HepG2 (cell line): ENCODE results near the gene UBC. TPM values are rescaled to one million over a fixed set of nuclear protein-coding genes. Genes with fewer than 3 reads are reported as not detected.
A peak's percentile ranks its signal among the peaks of the same experiment; 100 is the strongest.

Source experiments
- CREB1 ChIP-seq, 2 experiments: fragments of 450-650 bp in 1 of 2; IDR thresholded peaks; 2 replicates each; pipeline ENCODE4 v1.6.1; 2016 to 2017; ENCODE audit warnings: control low read depth in 1 of 2, mild to moderate bottlenecking in 1 of 2, missing compliant biosample characterization in 1 of 2, missing genetic modification characterization in 1 of 2
- ETV5 ChIP-seq: IDR thresholded peaks from 2 replicates; pipeline ENCODE4 v1.6.1; 2018; ENCODE audit warnings: missing biosample characterization, missing genetic modification reagents, inconsistent platforms, borderline replicate concordance
- FOSL1 ChIP-seq: sonication (generic); formaldehyde crosslinking; IDR thresholded peaks from 2 replicates; pipeline ENCODE4 v1.9.0; 2021; ENCODE audit warnings: missing genetic modification reagents, borderline replicate concordance
- FOSL2 ChIP-seq: sonication (generic); formaldehyde crosslinking; IDR thresholded peaks from 2 replicates; pipeline ENCODE4 v1.4.0; 2020; ENCODE audit warnings: missing genetic modification reagents
- FOXK2 ChIP-seq: fragments of 450-650 bp; IDR thresholded peaks from 2 replicates; pipeline ENCODE4 v1.6.1; 2016
- HDAC1 ChIP-seq: sonication (generic); formaldehyde crosslinking; IDR thresholded peaks from 2 replicates; pipeline ENCODE4 v1.5.1; 2020; ENCODE audit warnings: mild to moderate bottlenecking, missing genetic modification reagents
- ISL2 ChIP-seq: sonication (generic); formaldehyde crosslinking; IDR thresholded peaks from 2 replicates; pipeline ENCODE4 v1.5.0; 2020; ENCODE audit warnings: missing genetic modification reagents
- MAFG ChIP-seq: sonication (generic); formaldehyde crosslinking; IDR thresholded peaks from 2 replicates; pipeline ENCODE4 v1.5.1; 2020; ENCODE audit warnings: mild to moderate bottlenecking, missing genetic modification reagents
- NAIF1 ChIP-seq: sonication (generic); formaldehyde crosslinking; IDR thresholded peaks from 2 replicates; pipeline ENCODE4 v1.5.0; 2020; ENCODE audit warnings: mild to moderate bottlenecking, missing genetic modification reagents, borderline replicate concordance
- NFYC ChIP-seq: IDR thresholded peaks from 2 replicates; pipeline ENCODE4 v1.6.1; 2016; ENCODE audit warnings: missing genetic modification reagents, missing compliant biosample characterization
- POLR2G ChIP-seq: fragments of 200-400 bp; formaldehyde crosslinking; IDR thresholded peaks from 2 replicates; pipeline ENCODE4 v1.6.1; 2018; ENCODE audit warnings: mild to moderate bottlenecking, low read depth, low read length, moderate library complexity
- RFXAP ChIP-seq: sonication (generic); formaldehyde crosslinking; IDR thresholded peaks from 2 replicates; pipeline ENCODE4 v1.4.0; 2020; ENCODE audit warnings: missing genetic modification reagents, borderline replicate concordance
- SIN3B ChIP-seq: fragments of 150-350 bp; IDR thresholded peaks from 2 replicates; pipeline ENCODE4 v1.6.1; 2014; ENCODE audit warnings: low read length
- SMC3 ChIP-seq: IDR thresholded peaks from 2 replicates; pipeline ENCODE4 v1.6.1; 2011; ENCODE audit warnings: low read length, improper control_type of control experiment
- ZFX ChIP-seq: sonication (generic); formaldehyde crosslinking; IDR thresholded peaks from 2 replicates; pipeline ENCODE4 v1.4.0; 2020; ENCODE audit warnings: mild to moderate bottlenecking, low read depth, missing genetic modification reagents, moderate library complexity
- ZNF614 ChIP-seq: IDR thresholded peaks from 2 replicates; pipeline ENCODE4 v1.6.1; 2018; ENCODE audit warnings: missing biosample characterization, missing genetic modification reagents, inconsistent platforms, borderline replicate concordance
- ZNF644 ChIP-seq: IDR thresholded peaks from 2 replicates; pipeline ENCODE4 v1.6.1; 2016; ENCODE audit warnings: low read depth
- ZNF792 ChIP-seq: IDR thresholded peaks from 2 replicates; pipeline ENCODE4 v1.6.1; 2016
- ZNF850 ChIP-seq: sonication (generic); formaldehyde crosslinking; conservative IDR thresholded peaks from 2 replicates; pipeline ENCODE4 v1.9.0; 2021; ENCODE audit warnings: mild to moderate bottlenecking, missing genetic modification reagents
- polyA plus RNA-seq, 8 experiments: library from polyadenylated mRNA; depleted of rRNA in 3 of 8; stranded (reverse) in 7 of 8; unstranded in 1 of 8; fragments of >200 nt; fragmentation: Illumina TruSeq in 4 of 8; extraction: Trizol in 4 of 8; gene quantifications; 2 replicates each; pipeline versions ENCODE4 v1.2.1 to v1.2.3, GENCODE V29; 2011 to 2016; ENCODE audit warnings: low read depth in 4 of 8, missing spikeins in 1 of 8, mixed read lengths in 1 of 8; ENCODE audit not compliant: insufficient read depth in 1 of 8
- total RNA-seq, 5 experiments: library from RNA; depleted of rRNA; stranded (reverse); fragments of >200 nt; fragmentation: Illumina TruSeq; extraction: Trizol; gene quantifications; 2 replicates each; pipeline ENCODE4 v1.2.3, GENCODE V29; 2016; ENCODE audit warnings: low read depth in 1 of 5
- TF ChIP-seq, protein P1 (sequence below): sonication (generic); formaldehyde crosslinking; IDR thresholded peaks from 2 replicates; pipeline ENCODE4 v1.4.0; 2020; ENCODE audit warnings: missing genetic modification reagents, borderline replicate concordance
- TF ChIP-seq, protein P2 (sequence below): sonication (generic); formaldehyde crosslinking; IDR thresholded peaks from 2 replicates; pipeline ENCODE4 v1.4.0; 2020; ENCODE audit warnings: low read depth, mild to moderate bottlenecking, missing genetic modification reagents
- TF ChIP-seq, protein P3 (sequence below): IDR thresholded peaks from 2 replicates; pipeline ENCODE4 v1.6.1; 2016
- TF ChIP-seq, protein P4 (sequence below): sonication (generic); formaldehyde crosslinking; IDR thresholded peaks from 2 replicates; pipeline ENCODE4 v1.4.0; 2020; ENCODE audit warnings: missing genetic modification reagents

The UBC gene
- total and polyA plus RNA-seq, 2 of the 13 experiments (the other 11 are each of a cell fraction or from before 2014, with no cell fraction given): 805 to 1,432 TPM

DNA sequence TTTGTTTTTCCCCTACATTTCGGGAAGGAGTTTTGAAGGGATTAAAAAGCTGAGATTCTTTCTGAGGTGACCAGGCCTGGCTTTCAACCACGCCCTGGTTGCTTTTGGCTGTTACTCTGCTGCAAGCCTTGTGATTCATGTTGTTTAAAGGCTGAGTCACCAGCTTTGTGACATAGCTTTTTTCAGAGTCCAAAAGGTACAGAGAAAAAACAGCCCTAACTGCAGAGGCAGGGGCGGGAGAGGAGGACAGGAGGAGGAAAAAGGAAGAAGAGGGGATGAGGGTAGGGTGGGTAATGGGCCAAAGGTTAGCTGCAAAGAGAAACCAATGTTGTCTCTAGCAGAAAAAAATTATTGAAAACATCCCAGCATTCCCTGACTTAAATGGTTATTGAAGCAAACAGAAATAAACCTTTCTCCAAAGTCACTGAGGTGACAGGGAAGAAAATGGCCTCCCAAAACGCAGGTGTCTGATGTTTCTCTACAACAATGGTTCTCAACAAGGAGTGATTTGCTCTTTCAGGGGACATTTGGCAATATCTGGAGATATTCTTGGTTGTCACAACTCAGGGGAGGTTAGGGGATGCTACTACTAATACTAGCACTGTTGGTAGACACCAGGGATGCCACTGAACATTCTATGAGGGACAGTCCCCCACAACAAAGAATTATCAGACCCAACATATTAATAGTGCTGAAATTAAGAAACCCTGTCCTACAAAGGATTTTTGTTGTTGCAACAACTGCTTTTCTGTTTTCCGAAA, 2.1 kb upstream of the UBC start (continued):
- TF ChIP-seq SMC3 (no peak), ETV5 (CRISPR knock-in tag) (peak; percentile 42; the same call in 1 of the 2 replicates), ZNF644 (CRISPR knock-in tag) (no peak), ZNF850 (CRISPR knock-in tag) (no peak), CREB1 (IDR thresholded peaks at IDR 0.05) (peak; percentile 13; the same call in 1 of the 2 replicates), CREB1 (CRISPR knock-in tag; IDR thresholded peaks at IDR 0.05) (peak; percentile 72), FOSL2 (CRISPR knock-in tag) (peak; percentile 99), ZNF614 (peak; percentile 41; the same call in 1 of the 2 replicates), FOXK2 (peak; percentile 49; the same call in 1 of the 2 replicates), HDAC1 (CRISPR knock-in tag) (peak; percentile 52), NFYC (CRISPR knock-in tag) (0 out of 2 replicates have a peak, but pooled peaks have one; percentile 24), POLR2G (peak; percentile 45), MAFG (CRISPR knock-in tag) (peak; percentile 72; the same call in 1 of the 2 replicates), ISL2 (CRISPR knock-in tag) (no peak), FOSL1 (CRISPR knock-in tag) (peak; percentile 92), NAIF1 (CRISPR knock-in tag) (0 out of 2 replicates have a peak, but pooled peaks have one; percentile 54), ZFX (CRISPR knock-in tag) (peak; percentile 44; the same call in 1 of the 2 replicates), SIN3B (no peak; the same call in 1 of the 2 replicates), ZNF792 (0 out of 2 replicates have a peak, but pooled peaks have one; percentile 35), RFXAP (CRISPR knock-in tag) (0 out of 2 replicates have a peak, but pooled peaks have one; percentile 68)
- TF ChIP-seq, protein P1, sequence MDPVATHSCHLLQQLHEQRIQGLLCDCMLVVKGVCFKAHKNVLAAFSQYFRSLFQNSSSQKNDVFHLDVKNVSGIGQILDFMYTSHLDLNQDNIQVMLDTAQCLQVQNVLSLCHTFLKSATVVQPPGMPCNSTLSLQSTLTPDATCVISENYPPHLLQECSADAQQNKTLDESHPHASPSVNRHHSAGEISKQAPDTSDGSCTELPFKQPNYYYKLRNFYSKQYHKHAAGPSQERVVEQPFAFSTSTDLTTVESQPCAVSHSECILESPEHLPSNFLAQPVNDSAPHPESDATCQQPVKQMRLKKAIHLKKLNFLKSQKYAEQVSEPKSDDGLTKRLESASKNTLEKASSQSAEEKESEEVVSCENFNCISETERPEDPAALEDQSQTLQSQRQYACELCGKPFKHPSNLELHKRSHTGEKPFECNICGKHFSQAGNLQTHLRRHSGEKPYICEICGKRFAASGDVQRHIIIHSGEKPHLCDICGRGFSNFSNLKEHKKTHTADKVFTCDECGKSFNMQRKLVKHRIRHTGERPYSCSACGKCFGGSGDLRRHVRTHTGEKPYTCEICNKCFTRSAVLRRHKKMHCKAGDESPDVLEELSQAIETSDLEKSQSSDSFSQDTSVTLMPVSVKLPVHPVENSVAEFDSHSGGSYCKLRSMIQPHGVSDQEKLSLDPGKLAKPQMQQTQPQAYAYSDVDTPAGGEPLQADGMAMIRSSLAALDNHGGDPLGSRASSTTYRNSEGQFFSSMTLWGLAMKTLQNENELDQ: no peak
- TF ChIP-seq, protein P2, sequence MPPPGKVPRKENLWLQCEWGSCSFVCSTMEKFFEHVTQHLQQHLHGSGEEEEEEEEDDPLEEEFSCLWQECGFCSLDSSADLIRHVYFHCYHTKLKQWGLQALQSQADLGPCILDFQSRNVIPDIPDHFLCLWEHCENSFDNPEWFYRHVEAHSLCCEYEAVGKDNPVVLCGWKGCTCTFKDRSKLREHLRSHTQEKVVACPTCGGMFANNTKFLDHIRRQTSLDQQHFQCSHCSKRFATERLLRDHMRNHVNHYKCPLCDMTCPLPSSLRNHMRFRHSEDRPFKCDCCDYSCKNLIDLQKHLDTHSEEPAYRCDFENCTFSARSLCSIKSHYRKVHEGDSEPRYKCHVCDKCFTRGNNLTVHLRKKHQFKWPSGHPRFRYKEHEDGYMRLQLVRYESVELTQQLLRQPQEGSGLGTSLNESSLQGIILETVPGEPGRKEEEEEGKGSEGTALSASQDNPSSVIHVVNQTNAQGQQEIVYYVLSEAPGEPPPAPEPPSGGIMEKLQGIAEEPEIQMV (CRISPR knock-in tag): no peak
- TF ChIP-seq, protein P3, sequence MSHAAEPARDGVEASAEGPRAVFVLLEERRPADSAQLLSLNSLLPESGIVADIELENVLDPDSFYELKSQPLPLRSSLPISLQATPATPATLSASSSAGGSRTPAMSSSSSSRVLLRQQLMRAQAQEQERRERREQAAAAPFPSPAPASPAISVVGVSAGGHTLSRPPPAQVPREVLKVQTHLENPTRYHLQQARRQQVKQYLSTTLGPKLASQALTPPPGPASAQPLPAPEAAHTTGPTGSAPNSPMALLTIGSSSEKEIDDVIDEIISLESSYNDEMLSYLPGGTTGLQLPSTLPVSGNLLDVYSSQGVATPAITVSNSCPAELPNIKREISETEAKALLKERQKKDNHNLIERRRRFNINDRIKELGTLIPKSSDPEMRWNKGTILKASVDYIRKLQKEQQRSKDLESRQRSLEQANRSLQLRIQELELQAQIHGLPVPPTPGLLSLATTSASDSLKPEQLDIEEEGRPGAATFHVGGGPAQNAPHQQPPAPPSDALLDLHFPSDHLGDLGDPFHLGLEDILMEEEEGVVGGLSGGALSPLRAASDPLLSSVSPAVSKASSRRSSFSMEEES (CRISPR knock-in tag): peak; percentile 91
- TF ChIP-seq, protein P4, sequence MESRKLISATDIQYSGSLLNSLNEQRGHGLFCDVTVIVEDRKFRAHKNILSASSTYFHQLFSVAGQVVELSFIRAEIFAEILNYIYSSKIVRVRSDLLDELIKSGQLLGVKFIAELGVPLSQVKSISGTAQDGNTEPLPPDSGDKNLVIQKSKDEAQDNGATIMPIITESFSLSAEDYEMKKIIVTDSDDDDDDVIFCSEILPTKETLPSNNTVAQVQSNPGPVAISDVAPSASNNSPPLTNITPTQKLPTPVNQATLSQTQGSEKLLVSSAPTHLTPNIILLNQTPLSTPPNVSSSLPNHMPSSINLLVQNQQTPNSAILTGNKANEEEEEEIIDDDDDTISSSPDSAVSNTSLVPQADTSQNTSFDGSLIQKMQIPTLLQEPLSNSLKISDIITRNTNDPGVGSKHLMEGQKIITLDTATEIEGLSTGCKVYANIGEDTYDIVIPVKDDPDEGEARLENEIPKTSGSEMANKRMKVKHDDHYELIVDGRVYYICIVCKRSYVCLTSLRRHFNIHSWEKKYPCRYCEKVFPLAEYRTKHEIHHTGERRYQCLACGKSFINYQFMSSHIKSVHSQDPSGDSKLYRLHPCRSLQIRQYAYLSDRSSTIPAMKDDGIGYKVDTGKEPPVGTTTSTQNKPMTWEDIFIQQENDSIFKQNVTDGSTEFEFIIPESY: no peak
